ENCODE data around the gene CYB561.

The CYB561 gene

DNA sequence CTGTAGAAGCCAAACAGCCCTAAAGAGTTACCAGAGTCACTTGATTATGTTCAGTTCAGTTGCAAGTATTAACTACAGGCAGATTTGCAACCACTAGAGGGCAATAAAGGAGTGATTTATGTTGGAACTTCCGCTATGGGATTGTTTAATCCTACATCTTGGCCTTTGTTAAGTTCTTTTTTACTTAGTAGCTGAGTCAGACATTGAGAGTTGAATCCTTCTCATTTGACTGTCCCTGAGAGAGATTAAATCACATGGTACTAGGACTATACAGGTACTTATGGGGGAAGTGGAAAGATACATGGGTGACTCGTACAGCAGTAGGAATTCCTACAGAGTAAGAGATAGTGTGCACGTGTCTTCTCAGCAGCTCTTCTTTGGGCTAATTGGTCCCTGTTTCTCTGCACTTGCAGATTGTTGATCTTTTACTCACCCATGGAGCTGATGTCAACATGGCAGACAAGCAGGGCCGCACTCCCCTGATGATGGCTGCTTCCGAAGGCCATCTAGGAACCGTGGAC, 40.3 kb downstream of the CYB561 start:
- peak; percentile 50 for DNase-seq

DNA sequence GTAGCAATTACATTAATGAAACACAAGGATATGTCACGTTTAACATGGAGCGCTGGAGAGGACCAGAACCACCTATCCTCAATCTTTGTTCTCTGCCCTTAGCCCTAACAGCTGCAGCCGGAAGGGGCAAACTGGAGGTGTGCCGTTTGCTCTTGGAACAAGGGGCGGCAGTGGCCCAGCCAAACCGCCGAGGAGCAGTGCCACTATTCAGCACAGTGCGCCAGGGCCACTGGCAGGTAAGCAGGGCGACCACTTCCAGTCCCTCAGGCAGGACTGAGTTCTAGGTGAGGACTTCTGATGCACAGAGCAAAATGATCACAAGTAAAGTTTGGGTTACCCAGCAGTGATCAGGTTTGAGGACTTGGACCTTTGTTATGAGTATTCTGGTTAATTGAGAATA, 41.1 kb downstream of the CYB561 start:
- DNase-seq, result no peak

DNA sequence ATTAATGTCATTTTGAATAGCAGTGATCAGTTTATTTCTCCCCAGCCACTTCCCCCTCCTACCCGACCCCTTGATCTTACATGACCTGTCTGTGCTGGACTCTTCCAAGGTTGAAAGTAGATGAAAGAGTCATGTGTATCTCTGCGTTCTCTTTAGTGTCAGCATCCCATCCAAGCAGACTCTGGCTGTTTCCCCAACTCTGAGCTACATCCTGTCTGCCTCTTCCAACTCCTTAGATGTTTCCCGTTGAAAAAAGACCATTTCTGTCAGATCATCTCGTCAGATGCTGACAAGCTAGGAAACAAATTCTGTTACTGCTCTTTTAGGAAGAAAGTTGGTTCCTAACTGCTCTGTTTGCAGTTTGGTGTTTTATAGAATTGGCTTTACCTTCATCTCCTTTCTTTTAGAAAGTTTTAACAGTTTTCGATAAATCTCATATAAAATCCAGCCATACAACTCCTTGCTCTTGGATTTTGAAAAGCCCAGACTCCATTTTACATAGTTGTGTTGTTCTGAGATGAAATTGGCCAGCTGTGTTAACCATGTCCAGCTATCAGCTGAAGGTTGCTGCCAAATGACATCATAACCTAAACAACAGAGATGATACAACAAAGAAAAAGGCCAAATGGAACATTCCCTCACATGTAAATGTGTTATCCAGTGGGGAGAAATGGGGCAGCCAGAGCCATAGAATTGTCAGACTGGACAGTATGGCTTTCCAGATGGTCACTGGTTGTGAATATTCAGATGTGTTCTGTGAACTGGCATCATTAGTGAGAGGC, 43.5 kb downstream of the CYB561 start:
- no peak for DNase-seq

DNA sequence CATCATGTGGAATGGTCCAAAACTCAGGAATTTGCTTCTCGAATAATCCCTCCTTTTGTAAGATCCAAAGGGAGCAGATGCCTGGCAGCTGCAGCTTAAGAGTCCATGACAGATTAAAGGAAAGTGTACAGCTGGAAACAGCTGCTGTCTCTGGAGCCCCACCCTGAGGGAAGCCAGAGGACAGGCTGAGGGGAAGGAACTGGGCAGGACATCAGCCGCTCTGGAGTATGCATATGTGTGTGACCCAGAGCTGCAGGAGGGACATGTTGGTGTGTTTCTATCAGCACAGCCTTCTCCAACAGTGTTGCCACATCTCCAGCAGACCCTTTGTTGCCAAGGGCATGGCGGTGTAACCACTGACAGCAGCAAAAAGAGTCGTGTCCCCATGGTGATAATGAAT, 46.2 kb downstream of the CYB561 start:
- no peak for DNase-seq

DNA sequence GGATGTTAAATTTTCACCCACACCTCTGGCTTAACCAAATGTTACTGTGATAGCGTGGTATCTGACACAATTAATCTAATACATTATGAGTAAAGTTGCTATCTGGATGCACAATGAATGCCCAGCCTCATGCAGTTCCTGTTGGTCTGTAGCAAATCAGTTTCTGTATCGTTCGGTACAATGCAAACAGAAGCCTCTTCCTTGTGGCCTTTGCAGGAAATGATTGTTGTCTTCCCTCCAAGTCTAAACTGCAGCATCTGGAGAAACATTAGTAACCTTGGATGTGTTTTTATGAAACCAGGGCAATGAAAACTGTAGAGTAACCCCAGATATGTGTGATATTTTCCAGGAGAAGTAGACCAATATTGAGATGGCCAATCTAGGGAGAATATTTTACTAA, 46.8 kb downstream of the CYB561 start:
- no peak for DNase-seq

DNA sequence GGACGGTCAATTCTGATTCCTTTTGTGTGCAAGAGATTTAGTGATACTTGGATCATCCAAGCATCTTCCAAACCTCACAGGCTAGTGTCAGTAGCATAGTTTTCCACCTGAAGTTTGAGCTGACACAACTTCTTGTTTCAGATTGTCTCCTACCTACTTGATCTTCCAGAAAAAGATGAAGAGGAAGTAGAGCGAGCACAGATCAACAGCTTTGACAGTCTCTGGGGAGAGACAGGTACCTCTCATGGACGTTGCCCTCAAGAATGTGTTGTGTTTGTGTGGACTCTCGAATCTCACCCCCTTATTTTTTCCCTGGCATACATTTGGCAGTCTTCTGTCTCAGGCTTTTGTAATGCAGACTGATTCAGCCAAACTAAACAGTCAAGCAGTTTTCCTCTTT, 47.4 kb downstream of the CYB561 start:
- no peak for DNase-seq

DNA sequence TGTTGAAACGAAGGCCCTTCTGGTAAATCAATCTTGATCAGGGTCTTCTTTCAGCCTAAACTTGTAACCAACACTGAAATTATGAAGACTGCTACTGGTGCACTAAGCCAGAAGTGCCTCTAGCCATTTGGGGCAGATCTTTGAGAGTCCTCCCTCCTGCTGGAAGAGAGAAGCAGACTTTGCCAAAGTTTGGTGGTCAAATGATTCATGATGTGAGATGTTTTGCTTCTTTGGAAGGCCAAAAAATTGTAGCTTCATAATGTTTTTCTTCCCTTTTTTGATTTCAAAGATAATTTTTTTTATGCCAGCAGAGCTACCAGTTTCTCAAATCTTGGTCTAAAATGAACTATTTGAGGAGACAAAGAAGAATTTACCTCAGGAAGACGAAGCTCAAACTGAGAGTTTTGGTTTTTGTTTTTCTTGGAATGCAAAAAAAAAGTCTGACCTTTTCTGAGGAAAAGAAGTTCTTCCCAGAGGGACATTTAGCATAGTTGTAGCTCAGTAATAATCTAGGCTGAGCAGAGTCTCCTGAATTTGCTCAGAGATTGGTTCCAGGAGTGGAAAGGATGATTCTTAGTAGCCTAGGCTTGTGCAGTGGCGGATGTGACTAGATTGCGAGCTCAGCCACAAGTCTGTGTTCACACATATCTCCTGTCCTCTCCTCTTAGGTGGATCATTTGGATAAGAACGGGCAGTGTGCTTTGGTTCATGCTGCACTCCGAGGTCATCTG, 50.9 kb downstream of the CYB561 start:
- no peak for DNase-seq

DNA sequence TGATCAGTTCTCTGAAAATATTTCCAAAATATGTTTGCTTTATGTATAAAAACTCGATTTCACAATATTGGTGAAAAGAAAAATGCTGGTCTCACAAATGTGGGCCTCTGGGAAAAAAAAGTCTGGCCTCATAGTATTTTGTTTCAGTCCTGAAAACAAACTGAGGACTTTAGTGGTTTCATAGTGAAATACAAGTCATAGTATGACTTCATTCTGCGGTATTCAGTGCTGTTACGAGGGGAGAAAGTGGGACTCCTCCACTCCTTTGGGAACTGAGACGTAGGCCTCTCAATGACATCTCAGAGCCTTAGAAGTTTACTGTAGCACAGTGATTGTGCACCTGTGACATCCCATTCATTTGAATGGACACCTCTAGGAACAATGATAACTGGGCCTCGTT, 56.0 kb downstream of the CYB561 start:
- no peak for DNase-seq

DNA sequence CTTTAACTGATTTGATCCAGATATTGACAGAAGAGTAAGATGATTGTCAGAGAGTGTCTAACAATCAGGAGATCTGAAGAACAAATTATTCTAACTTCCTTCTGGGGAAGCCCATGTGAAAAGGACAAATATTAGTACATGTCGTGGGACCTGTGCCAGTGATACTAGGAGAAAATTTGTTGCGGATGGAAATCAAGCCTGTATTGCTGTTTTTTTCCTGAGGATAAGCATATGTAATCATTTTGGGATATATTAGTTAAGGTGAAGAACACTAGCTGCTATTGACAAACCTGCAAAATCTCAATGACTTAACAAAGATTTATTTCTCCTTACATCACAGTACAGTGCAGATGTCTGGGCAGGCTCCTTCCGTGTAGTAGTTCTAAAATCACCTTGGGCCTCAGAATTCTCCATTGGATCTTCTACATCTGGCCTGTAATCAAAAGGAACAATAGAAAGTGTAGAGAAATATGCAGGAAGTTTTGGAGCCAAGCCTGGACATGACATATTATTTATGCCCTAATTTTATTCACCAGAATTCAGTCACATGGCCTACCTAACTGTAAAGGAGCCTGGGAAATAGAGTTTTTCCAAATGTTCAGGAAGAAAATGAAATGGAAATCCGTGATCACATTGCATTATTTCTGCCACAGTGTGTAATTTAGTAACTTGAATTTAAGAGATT, 58.3 kb downstream of the CYB561 start:
- DNase-seq, result no peak

DNA sequence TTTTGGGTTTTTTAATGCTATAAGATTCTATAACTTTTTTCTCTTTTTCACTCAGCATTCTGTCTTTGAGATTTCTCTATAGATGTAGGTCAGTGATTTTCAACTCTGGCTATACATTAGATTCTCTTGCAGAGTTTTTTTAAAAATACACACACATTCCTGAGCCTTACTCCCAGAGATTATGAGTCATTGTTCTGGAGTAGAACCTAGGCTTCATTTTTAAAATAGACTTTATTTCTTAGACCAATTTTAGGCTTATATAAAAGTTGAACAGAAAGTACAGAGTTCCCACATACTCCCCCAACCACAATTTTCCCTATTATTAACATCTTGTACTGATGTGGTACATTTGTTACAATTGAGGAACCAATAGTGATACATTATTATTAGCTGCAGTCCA, 63.3 kb downstream of the CYB561 start:
- DNase-seq, result no peak

Measured in NCI-H2227 treated with DMSO at 0.1 percent for 48 hours (cell line).